ENCODE data around the gene ASCL5. TPM values are rescaled to one million over a fixed set of nuclear protein-coding genes. Genes with fewer than 3 reads are reported as not detected.

Gene ASCL5
- total and polyA plus RNA-seq, 3 donors from 2014 or later = 0.24 TPM; not detected in 2

Other genes with a start within 250 kb of the ASCL5 start
- gene INAVA, start 232.3 kb downstream of the ASCL5 start, total RNA-seq = 1 to 10 TPM; 2.3 to 5.8 TPM
- gene INAVA, start 232.3 kb downstream of the ASCL5 start, polyA plus RNA-seq (ENCODE audit: insufficient read depth, low read depth, low replicate concordance) = 1.5 TPM
- gene KIF21B, start 103.5 kb downstream of the ASCL5 start, total RNA-seq = 10 to 100 TPM; 23.3 to 32.7 TPM
- gene KIF21B, start 103.5 kb downstream of the ASCL5 start, polyA plus RNA-seq (ENCODE audit: insufficient read depth, low read depth, low replicate concordance) = 32.3 TPM
- gene CACNA1S, start 14.8 kb downstream of the ASCL5 start, total RNA-seq = under 1 TPM; 0.08 to 0.12 TPM
- gene CACNA1S, start 14.8 kb downstream of the ASCL5 start, polyA plus RNA-seq (ENCODE audit: insufficient read depth, low read depth, low replicate concordance) = 0.87 TPM
- 100 to 1,000 TPM; 101 to 134 TPM for gene TMEM9, start 27.3 kb upstream of the ASCL5 start, total RNA-seq
- 124 TPM for gene TMEM9, start 27.3 kb upstream of the ASCL5 start, polyA plus RNA-seq (ENCODE audit: insufficient read depth, low read depth, low replicate concordance)
- 10 to 100 TPM; 12.5 to 16.4 TPM for gene IGFN1, start 63.6 kb upstream of the ASCL5 start, total RNA-seq
- gene IGFN1, start 63.6 kb upstream of the ASCL5 start, polyA plus RNA-seq (ENCODE audit: insufficient read depth, low read depth, low replicate concordance) = 8.2 TPM
- under 1 TPM; 0.50 to 0.63 TPM for gene PKP1, start 156.3 kb upstream of the ASCL5 start, total RNA-seq
- gene PKP1, start 156.3 kb upstream of the ASCL5 start, polyA plus RNA-seq (ENCODE audit: insufficient read depth, low read depth, low replicate concordance) = 0.11 TPM